HG02973 (cell line): ENCODE data around the gene NAV3.
A peak's percentile ranks its signal among the peaks of the same experiment; 100 is the strongest.

ENCODE experiments used
- ATAC-seq: cut with Tn5 transposase; IDR thresholded peaks from one replicate; pipeline ENCODE4 v1.9.1; 2021; ENCODE audit warnings: moderate library complexity; ENCODE audit not compliant: unreplicated experiment

The NAV3 gene

GRCh38 chr12:78183824-78184223 is 353.1 kb downstream of the NAV3 start:
- no peak for ATAC-seq

- no peak for ATAC-seq
These were observed 354.4 kb downstream of the NAV3 start for GRCh38 chr12:78185109-78185508.

- ATAC-seq, result no peak
These were observed 355.0 kb downstream of the NAV3 start for GRCh38 chr12:78185651-78186050.

GRCh38 chr12:78186670-78187069 is 356.0 kb downstream of the NAV3 start:
- ATAC-seq, result no peak

GRCh38 chr12:78187741-78188140 is 357.0 kb downstream of the NAV3 start:
- no peak for ATAC-seq

GRCh38 chr12:78189656-78190055 is 359.0 kb downstream of the NAV3 start:
- ATAC-seq, result no peak

GRCh38 chr12:78191611-78192010 is 360.9 kb downstream of the NAV3 start:
- no peak for ATAC-seq

GRCh38 chr12:78192979-78193378 is 362.3 kb downstream of the NAV3 start:
- ATAC-seq, result no peak

GRCh38 chr12:78194448-78194847 is 363.8 kb downstream of the NAV3 start:
- ATAC-seq, result no peak

- ATAC-seq, result no peak
These were observed 368.2 kb downstream of the NAV3 start for GRCh38 chr12:78198896-78199295.

GRCh38 chr12:78199926-78200325 is 369.2 kb downstream of the NAV3 start:
- no peak for ATAC-seq

GRCh38 chr12:78204926-78205325 is 374.2 kb downstream of the NAV3 start:
- no peak for ATAC-seq

GRCh38 chr12:78208092-78208491 is 377.4 kb downstream of the NAV3 start:
- ATAC-seq, result no peak

- ATAC-seq, result no peak
These were observed 379.3 kb downstream of the NAV3 start for GRCh38 chr12:78209846-78210505.

GRCh38 chr12:78210506-78210860 is 379.8 kb downstream of the NAV3 start:
- no peak for ATAC-seq

- ATAC-seq, result no peak
These were observed 380.2 kb downstream of the NAV3 start for GRCh38 chr12:78210894-78211302.

GRCh38 chr12:78220811-78221210 is 390.1 kb downstream of the NAV3 start:
- ATAC-seq, result no peak

- ATAC-seq, result no peak
These were observed 393.5 kb downstream of the NAV3 start for GRCh38 chr12:78224154-78224553.

GRCh38 chr12:78226763-78227162 is 396.1 kb downstream of the NAV3 start:
- ATAC-seq, result no peak

GRCh38 chr12:78229591-78230101 is 399.0 kb downstream of the NAV3 start:
- ATAC-seq, result peak; percentile 97

- ATAC-seq, result no peak
These were observed 402.1 kb downstream of the NAV3 start for GRCh38 chr12:78232756-78233155.

GRCh38 chr12:78236264-78236663 is 405.6 kb downstream of the NAV3 start:
- ATAC-seq, result no peak

- no peak for ATAC-seq
These were observed 408.9 kb downstream of the NAV3 start for GRCh38 chr12:78239544-78239943.
